Measurements from ENCODE around the gene ARSA.

DNA sequence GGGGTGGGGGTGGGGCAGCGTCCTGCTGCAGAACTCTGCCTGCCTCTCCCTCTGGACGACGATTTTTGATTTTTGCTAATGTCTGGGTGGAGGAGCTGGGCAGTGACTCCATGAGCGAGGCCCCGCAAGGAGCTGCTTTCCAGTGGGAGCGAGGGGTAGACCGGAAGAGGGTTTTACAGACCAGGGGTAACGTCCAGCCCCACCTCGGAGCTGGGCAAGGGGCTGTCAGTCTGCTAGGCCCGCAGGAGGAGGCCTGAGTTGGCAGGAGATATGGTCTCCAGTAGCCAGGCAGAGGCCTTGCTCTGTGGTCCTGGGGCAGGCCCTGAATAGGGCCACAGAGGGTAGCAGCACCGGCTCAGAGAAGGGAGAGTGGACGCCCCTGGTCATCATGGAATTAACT lies 18.4 kb downstream of the ARSA start:
- TF ChIP-seq, protein P1, sequence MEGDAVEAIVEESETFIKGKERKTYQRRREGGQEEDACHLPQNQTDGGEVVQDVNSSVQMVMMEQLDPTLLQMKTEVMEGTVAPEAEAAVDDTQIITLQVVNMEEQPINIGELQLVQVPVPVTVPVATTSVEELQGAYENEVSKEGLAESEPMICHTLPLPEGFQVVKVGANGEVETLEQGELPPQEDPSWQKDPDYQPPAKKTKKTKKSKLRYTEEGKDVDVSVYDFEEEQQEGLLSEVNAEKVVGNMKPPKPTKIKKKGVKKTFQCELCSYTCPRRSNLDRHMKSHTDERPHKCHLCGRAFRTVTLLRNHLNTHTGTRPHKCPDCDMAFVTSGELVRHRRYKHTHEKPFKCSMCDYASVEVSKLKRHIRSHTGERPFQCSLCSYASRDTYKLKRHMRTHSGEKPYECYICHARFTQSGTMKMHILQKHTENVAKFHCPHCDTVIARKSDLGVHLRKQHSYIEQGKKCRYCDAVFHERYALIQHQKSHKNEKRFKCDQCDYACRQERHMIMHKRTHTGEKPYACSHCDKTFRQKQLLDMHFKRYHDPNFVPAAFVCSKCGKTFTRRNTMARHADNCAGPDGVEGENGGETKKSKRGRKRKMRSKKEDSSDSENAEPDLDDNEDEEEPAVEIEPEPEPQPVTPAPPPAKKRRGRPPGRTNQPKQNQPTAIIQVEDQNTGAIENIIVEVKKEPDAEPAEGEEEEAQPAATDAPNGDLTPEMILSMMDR (IDR thresholded peaks at IDR 0.05; ENCODE audit: low read depth, low read length) = no peak
- TF ChIP-seq POLR2A (IDR thresholded peaks at IDR 0.05; ENCODE audit: extremely low read depth, insufficient read length) (no peak), MYC (IDR thresholded peaks at IDR 0.05; ENCODE audit: low read depth, low read length) (no peak)
- TF ChIP-seq, protein P2, sequence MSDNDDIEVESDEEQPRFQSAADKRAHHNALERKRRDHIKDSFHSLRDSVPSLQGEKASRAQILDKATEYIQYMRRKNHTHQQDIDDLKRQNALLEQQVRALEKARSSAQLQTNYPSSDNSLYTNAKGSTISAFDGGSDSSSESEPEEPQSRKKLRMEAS (IDR thresholded peaks at IDR 0.05; ENCODE audit: low read depth, low read length) = no peak
